ENCODE data around the gene SELPLG. TPM values are rescaled to one million over a fixed set of nuclear protein-coding genes. Genes with fewer than 3 reads are reported as not detected.

Gene SELPLG
- total and polyA plus RNA-seq, 2 experiments from 2014 or later: 0.37 to 1.5 TPM

- peaks cover 11% of the 10 kb centered on the region for H3K4me1 ChIP-seq (ENCODE audit: insufficient read depth)
- peak; percentile 34 for DNase-seq (ENCODE audit: low spot score)
- H3K79me2 ChIP-seq: no peaks in the 10 kb centered on the region
- TF ChIP-seq EZH2 (IDR thresholded peaks at IDR 0.05; ENCODE audit: borderline replicate concordance) (no peak), CTCF (IDR thresholded peaks at IDR 0.05; ENCODE audit: poor library complexity) (peak; percentile 20), EZH2phosphoT487 (IDR thresholded peaks at IDR 0.05; ENCODE audit: low read depth, severe bottlenecking, unreplicated experiment) (no peak)
- H3K4me3 ChIP-seq: no peak overlapping the region
- H3K27me3 ChIP-seq: no peaks in the 10 kb centered on the region
- 65% methylated on average over 5 of the region's 5 CpGs for WGBS (ENCODE audit: low lambda C conversion rate, missing lambda C conversion rate)
- no peak overlapping the region for H2AFZ ChIP-seq
- no peaks in the 10 kb centered on the region for H3K36me3 ChIP-seq (replicated peaks; ENCODE audit: insufficient read depth, low read depth)
- no peak overlapping the region for H3K4me2 ChIP-seq
- H4K20me1 ChIP-seq (ENCODE audit: insufficient read depth, poor library complexity, severe bottlenecking): no peaks in the 10 kb centered on the region
- H3K27ac ChIP-seq: no peak overlapping the region
- H3K9me3 ChIP-seq (ENCODE audit: low read depth): no peaks in the 10 kb centered on the region
- no peaks in the 10 kb centered on the region for H3K9me2 ChIP-seq (replicated peaks; ENCODE audit: insufficient read depth)
These were observed 21.7 kb downstream of the SELPLG start for GRCh38 chr12:108611884-108612415.

GRCh38 chr12:108610856-108611605 is 22.7 kb downstream of the SELPLG start:
- Histone ChIP-seq H3K27ac (no peak overlapping the region), H2AFZ (no peak overlapping the region), H3K4me3 (no peak overlapping the region), H3K79me2 (no peaks in the 10 kb centered on the region), H3K9me3 (ENCODE audit: low read depth) (no peaks in the 10 kb centered on the region), H3K27me3 (no peaks in the 10 kb centered on the region), H4K20me1 (ENCODE audit: insufficient read depth, poor library complexity, severe bottlenecking) (no peaks in the 10 kb centered on the region), H3K4me2 (no peak overlapping the region), H3K36me3 (replicated peaks; ENCODE audit: insufficient read depth, low read depth) (no peaks in the 10 kb centered on the region), H3K9me2 (replicated peaks; ENCODE audit: insufficient read depth) (no peaks in the 10 kb centered on the region), H3K4me1 (ENCODE audit: insufficient read depth) (peaks cover 14% of the 10 kb centered on the region)
- TF ChIP-seq EZH2phosphoT487 (IDR thresholded peaks at IDR 0.05; ENCODE audit: low read depth, severe bottlenecking, unreplicated experiment) (no peak), CTCF (IDR thresholded peaks at IDR 0.05; ENCODE audit: poor library complexity) (no peak), EZH2 (IDR thresholded peaks at IDR 0.05; ENCODE audit: borderline replicate concordance) (no peak)
- DNase-seq (ENCODE audit: low spot score): no peak
- 83% methylated on average over 15 of the region's 15 CpGs for WGBS (ENCODE audit: low lambda C conversion rate, missing lambda C conversion rate)

GRCh38 chr12:108610336-108610815 is 23.3 kb downstream of the SELPLG start:
- no peaks in the 10 kb centered on the region for H3K9me3 ChIP-seq (ENCODE audit: low read depth)
- peaks cover 14% of the 10 kb centered on the region for H3K4me1 ChIP-seq (ENCODE audit: insufficient read depth)
- H3K4me2 ChIP-seq: no peak overlapping the region
- H3K36me3 ChIP-seq (replicated peaks; ENCODE audit: insufficient read depth, low read depth): no peaks in the 10 kb centered on the region
- H3K4me3 ChIP-seq: no peak overlapping the region
- WGBS (ENCODE audit: low lambda C conversion rate, missing lambda C conversion rate): 81% methylated on average over 8 of the region's 8 CpGs
- H3K9me2 ChIP-seq (replicated peaks; ENCODE audit: insufficient read depth): no peaks in the 10 kb centered on the region
- no peak overlapping the region for H2AFZ ChIP-seq
- no peaks in the 10 kb centered on the region for H4K20me1 ChIP-seq (ENCODE audit: insufficient read depth, poor library complexity, severe bottlenecking)
- H3K79me2 ChIP-seq: no peaks in the 10 kb centered on the region
- TF ChIP-seq EZH2phosphoT487 (IDR thresholded peaks at IDR 0.05; ENCODE audit: low read depth, severe bottlenecking, unreplicated experiment): no peak
- TF ChIP-seq CTCF (IDR thresholded peaks at IDR 0.05; ENCODE audit: poor library complexity): no peak
- TF ChIP-seq EZH2 (IDR thresholded peaks at IDR 0.05; ENCODE audit: borderline replicate concordance): no peak
- H3K27me3 ChIP-seq: no peaks in the 10 kb centered on the region
- peak overlapping the region; percentile 69 for H3K27ac ChIP-seq
- DNase-seq (ENCODE audit: low spot score): no peak

Measured in hepatocyte (in vitro differentiated cells).